Epidermal melanocyte (primary cell): ENCODE data around the gene RAE1.
A peak's percentile ranks its signal among the peaks of the same experiment; 100 is the strongest.
"Not testable (repeated sequence)": the region's sequence is repeated elsewhere in the genome, so short reads cannot be mapped to it uniquely, and the experiment has no call there.

ENCODE experiments used
- DNase-seq: peaks from one replicate; pipeline ENCODE4 v3.0.0; 2011; ENCODE audit warnings: low spot score; ENCODE audit not compliant: insufficient read length

Gene RAE1

DNA sequence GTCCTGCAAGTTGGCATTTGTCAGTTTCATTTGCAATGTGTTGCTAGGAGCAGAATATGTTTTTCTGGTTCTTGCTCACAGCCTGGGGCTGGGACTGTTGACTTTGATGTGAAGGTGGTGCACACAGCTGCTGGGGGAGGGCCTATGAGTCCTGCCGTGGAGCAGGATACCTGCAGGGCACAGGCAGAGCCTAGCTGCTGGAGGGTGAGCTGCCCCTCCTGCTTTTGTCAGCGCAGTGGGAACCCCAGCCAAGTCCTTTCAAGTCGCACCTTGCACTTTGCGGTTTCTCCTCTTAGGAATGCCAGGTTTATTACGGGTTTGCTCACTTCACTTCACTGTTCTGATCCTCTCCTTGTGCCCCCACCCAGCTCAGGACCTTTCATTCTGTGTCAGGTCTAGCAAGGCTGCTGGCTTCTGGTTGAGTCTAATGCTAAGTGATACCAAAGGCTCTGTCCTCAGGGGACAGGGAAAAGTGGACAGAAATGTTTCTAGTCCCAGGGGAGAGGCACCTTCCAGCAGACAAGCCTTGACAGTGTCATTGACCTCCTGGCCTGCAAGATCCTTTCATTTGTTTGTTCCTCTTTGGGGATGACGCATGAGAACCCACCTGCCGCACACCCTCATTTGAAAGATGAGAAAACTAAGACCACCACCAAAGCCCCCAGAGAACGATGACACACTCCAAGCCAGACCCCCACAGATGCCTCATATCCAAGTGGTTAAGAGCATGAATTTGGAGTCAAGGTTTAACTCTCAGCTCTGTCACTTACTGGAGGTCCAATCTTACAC, 24.2 kb upstream of the RAE1 start:
- DNase-seq = no peak

DNA sequence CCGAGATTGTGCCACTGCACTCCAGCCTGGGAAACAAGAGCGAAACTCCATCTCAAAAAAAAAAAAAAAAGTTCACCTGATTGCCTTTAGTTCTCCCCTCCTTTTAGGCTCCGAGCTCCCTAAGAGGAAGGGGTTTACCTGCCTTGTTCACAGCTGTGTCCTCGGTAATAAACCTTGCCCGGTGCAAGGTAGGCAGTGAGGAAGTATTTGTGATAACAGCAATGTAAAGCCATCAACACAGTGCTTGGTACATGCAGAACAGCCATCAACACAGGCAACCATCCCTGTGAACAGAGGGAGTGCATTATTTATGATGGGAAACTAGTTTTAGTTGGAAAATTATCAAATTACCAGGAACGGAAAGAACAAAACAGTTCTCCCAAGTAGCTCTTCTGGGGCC, 23.2 kb upstream of the RAE1 start:
- DNase-seq = no peak

DNA sequence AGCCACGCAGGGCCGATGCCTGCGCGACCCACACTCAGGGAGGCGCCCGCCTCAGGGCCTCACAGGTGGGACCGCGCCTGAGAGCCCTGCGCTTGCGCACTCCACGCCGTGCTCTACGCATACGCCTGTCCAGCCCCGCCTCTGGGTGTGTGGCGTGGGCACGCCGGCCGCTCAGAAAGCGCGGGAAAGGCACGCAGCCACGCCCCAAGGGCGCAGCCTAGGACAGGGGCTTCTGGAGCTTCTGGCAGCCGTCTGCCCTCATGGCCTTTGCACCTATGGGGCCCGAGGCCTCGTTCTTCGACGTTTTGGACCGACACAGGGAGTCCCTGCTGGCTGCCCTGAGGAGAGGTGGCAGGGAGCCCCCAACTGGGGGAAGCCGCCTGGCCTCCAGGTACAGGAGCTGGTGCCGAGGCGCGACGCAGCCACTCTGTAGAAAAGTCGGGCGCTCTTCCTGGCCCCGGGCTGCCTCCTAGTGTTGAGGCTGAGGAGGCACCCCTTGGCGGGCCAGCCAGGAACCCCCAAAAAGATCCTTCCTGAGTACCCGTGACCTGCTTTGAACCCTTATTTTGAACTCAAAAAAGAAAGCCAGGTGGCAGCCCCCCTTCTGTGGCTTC, 21.3 kb upstream of the RAE1 start, which contains the start of gene SPO11:
Gene SPO11, plus strand, starts transcription at position 196 of the 614 bp plus-strand sequence. Its CDS starts 65 bp downstream, at position 261.
- no peak for DNase-seq

DNA sequence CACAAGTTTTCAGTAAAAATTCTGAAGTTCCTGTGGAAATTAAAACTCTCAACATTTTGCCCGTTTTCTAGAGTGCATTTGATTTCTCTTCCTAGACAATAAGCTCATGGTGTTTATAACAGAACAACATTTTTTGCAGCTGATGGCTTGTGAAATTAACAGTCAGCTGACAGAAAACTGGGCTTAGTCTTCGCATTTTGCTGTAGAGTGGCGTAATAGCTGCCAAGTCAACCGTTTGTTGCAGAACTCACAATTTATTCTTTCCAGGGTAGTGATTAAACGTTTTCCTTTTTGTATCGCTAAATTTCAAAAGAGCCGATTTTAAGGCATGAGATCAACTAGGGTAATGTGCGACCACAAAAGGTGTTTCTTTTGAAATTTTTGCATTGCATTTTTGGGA, 20.1 kb upstream of the RAE1 start:
- peak; percentile 72 for DNase-seq

DNA sequence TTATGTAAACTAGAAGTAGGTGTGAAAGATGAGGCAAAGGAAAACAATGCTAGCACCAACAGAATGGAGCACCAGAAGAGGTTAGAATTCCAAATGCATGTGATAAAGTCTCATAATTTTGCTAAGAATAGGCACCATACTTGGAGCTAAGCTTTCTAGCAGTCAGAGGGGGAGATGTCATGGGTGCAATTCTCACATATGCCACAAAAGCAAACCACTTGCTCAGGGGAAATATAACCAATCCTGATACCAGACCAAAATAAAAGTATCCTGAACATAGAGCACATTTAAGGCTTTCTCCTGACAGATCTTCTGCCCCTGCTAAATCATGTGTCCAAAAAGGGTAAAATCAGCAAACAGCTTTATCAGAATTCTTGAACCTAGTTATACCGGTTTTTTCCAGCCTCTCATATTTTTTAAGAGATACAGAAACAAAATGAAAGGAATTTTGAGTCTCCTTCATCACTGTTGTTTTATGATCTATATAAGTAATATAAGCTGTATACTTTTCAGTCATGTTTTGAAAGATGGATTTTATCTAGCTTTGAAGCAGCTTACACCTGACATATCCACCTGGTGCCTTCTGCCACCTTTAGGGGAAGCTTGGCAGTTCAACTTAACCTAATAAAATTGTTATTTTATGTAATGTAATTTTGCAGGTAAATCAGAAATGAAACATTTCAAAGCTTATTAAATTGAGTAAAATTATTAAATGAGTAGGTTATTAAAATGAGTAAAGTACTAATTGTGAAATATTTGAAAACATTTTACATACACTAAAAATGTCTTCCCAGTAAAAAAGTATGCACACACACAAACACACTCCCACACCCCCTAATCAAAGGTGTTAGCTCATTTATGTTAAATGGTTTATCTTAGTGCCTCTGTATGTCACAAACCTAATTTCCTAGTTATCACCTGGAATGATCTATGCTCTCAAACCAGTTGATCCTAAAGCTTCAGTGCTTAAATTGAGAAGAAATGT, 18.7 kb upstream of the RAE1 start:
- DNase-seq = no peak

DNA sequence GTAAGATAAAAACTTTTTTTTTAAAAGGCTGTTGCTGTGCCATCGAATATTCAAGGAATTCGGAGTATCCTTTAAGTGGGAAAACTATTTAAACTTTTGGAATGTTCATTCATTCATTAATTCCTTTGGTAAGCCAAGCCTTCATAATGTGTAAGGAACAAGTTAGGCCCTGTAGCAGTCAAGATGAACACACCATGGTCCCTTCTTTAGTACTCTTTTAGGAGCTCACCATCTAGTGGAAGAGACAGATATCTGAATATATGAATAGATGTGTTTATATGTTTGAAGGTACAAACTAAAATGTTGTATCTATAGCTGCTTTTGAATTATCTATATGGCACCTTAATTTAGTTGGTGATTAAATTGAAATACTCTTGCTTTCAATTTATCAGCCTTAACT, 15.7 kb upstream of the RAE1 start:
- no peak for DNase-seq

DNA sequence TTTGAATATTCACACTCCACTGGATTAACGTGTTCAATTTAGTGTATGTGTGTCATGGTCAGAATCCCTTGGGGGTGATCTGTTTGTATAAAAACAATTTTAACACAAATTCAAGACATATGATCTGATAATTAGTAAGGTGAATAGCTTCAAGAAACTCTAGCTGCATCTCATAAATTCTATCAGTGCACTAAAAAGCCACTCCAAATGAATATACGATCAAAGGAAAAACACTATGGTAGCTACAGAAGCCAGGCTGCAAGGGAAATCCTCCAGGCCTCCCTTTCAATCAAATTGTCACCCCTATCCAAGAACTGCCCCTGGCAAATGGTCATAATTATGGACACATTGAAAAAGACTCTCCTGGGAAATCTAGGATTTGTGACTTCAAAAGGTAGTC, 9.4 kb upstream of the RAE1 start:
- DNase-seq = no peak

DNA sequence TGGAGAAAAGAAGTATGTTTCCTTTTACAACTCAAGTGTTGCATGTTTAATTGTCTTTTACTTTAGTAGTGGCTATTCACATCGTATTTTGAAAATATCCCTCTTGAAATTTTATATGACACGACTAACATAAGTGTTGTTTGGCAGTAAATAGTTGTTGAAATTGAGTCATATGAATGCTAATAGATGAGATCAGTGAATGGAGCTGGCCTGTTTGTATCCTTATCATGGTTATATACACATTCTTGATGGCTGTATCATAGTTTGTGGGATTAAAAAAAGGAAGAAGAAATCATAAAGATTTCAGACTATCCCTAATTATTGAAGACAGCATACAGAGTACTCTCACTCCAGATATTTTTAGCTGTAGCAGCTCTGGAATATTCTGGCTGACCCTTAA, 8.2 kb upstream of the RAE1 start:
- no peak for DNase-seq

DNA sequence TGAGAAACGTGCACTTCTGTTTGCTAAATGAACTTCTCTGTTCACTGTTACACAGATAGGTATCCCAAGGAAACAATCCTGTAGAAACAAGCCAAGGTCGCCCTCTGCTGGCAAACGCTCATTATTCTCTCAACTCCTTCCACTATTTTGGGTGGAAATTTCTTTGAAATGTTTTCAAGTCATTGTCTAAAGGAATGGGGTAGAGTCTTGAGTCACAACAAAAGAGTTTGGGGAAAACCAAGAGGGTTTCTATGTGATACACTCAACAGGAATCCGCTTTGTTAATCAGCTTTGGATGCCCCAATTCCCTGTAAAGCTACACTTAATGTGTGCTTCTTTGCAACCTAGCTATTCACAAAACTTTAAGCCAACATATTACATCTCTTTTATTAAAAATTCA, 4.6 kb upstream of the RAE1 start:
- DNase-seq = no peak

DNA sequence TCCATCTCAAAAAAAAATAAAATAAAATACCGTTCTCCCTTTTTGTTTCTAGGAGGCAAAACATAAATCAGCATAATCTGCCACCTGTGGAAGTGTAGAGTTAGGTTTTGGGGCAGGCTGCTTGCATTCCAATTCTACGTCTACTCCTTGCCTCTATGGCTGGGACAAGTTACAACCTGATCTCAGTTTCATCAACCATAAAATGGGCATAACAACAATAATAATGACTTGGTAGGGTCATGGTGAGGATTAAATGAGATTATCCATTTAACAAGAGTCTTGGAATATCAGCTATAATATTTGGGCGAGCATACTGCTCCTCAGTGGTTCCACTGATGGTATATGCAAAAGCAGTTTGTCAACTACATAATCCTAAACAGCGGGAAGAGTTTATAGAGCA, 3.7 kb upstream of the RAE1 start:
- no peak for DNase-seq

DNA sequence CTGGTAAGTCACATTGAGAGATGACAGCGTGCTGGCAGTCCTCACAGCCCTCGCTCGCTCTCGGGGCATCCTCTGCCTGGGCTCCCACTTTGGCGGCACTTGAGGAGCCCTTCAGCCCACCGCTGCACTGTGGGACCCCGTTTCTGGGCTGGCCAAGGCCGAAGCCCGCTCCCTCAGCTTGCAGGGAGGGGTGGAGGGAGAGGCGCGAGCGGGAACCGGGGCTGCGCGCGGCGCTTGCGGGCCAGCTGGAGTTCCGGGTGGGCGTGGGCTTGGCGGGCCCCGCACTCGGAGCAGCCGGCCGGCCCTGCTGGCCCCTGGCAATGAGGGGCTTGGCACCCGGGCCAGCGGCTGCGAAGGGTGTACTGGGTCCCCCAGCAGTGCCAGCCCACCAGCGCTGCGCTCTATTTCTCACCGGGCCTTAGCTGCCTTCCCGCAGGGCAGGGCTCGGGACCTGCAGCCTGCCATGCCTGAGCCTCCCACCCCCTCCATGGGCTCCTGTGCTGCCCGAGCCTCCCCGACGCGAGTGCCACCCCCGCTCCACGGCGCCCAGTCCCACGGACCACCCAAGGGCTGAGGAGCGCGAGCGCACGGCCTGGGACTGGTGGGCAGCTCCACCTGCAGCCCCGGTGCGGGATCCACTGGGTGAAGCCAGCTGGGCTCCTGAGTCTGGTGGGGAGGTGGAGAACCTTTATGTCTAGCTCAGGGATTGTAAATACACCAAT, 2.7 kb upstream of the RAE1 start:
- DNase-seq = not testable (repeated sequence)

DNA sequence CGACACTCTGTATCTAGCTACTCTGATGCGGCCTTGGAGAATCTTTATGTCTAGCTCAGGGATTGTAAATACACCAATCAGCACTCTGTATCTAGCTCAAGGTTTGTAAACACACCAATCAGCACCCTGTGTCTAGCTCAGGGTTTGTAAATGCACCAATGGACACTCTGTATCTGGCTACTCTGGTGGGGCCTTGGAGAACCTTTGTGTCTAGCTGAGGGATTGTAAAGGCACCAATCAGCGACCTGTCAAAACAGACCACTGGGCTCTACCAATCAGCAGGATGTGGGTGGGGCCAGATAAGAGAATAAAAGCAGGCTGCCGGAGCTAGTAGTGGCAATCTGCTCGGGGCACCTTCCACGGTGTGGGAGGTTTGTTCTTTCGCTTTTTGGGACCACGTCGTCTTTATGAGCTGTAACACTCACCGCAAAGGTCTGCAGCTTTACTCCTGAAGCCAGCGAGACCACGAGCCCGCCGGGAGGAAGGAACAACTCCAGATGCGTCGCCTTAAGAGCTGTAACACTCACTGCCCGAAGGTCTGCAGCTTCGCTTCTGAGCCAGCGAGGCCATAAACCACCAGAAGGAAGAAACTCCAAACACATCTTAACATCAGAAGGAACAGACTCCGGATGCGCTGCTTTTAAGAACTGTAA, 2.0 kb upstream of the RAE1 start:
- DNase-seq = not testable (repeated sequence)

DNA sequence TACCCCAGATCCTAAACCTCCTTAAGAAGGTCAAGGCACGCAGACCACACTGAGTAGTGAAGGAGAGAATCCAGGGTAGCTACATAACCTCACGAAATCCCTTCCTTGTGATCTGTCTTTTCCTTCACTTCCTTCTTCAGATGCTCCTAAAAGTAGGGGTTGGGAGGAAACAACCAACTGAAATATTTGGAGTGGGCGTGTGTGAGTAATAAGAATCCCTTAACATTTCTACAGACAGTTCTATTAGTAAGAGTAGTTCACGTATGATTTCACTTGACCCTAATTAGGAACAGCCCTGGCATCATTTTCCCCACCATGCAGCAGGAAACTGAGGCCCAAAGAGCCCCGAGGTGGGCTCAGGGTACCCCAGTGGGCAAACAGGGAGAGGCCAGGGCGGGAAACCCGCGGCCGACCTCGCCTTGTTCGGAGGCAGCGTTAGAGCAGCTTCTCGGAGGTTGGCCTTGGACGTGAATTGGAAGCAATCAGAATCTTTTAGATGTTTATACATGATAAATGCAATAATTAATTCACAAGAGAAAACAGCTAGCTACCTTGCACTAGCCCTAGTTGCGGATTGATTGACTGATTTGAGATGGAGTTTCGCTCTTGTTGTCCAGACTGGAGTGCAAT, 859 bp upstream of the RAE1 start:
- no peak for DNase-seq

DNA sequence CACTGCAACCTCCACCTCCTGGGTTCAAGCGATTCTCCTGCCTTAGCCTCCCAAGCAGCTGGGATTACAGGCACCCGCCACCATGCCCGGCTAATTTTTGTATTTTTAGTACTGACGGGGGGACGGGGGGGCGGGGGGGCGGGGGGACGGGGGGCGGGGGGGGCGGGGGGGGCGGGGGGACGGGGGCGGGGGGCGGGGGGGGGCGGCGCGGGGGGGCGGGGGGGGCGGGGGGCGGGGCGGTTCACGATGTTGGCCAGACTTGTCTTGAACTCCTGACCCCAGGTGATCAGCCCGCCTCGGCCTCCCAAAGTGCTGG, 371 bp upstream of the RAE1 start:
- not testable (repeated sequence) for DNase-seq

DNA sequence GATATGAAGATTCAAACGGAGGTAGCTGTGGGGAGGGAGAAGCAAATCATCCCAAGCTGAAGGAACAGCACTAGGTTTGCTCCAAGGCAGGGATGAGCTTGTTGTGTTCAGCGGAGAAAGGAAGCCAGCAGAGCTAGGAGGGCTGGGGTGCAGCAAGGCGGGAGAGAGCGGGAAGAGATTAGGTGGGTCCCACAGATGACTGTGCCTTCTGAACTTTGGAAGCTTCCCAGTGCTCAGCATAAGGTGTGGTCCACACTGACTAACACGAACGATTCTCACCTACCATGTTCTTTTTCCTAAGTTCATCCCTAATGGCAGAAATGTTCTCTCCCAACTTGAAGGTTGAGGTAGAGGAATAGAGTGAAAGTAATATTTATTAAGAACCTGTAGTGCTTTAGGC, 1.2 kb downstream of the RAE1 start:
- no peak for DNase-seq

DNA sequence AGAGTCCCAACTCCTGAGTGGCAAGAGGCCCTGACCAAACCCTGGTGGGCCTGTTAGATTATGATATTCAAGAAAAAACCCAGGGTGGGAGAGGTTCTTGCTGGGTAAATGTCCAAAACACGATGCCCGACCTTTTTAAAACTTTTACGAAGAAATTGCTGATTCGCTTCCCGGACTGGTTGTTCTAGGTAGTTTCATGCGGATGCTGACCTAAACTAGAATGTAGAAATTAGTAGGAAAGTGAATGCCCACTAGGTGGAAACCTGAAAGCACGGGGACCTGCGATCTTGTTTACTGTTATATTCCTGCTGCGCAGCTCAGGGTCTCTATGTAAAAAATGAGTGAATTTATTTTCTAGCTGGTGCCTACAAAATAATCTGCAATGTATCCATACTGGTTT, 2.3 kb downstream of the RAE1 start:
- DNase-seq = no peak

DNA sequence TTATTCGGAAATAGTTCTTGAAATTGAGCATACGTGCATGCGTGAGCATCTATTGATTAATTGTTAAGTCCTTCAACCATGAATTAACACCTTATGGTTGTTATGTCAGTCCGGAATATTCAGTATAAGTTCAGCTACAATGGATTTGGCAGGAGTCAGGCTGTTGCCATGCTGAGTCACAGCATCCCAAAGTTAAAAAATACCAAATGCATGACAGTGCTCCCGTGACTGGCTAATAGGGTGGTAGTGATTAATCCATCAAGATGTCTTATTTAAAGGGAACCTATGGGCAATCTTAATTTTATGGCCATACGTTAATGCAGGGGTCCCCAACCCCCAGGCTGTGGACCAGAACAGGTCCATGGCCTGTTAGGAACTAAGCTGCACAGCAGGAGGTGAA, 10.5 kb downstream of the RAE1 start:
- DNase-seq = no peak

DNA sequence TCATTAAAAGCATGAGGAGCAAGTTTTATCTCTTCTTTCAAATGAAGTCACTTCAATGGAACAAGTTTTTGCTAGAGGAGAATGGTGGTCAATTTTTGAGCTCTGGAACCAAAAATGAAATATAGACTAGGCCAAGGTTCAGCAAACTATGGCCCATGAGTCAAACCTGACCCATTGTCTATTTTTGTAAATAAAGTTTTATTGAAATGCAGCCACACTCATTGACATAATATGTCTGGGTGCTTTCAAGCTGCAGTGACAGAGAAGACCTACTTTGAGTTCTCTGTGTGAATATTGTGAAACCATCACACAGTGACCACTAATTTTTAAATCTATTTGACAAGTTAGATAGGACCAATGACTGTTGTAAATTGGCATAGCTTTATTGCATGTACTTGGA, 13.4 kb downstream of the RAE1 start:
- no peak for DNase-seq

DNA sequence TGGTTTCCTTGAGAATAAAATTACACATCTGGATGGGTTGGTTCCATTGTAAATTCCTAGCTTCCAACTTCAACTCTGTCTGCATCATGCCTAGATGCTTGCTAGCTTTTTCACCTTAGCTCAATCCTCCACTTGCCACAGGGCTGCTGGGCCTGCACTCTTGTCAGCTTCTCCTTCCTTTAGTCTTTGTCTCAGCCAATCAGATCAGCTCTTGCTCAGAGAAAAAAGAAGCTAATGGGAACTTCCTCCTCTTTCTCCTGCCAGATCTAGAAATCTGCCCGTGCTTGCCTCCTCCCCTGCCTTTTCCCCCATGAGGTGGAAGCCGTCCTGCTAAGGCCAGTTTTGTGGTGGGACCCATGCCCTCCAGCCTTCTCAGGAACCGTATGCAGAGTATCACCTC, 18.5 kb downstream of the RAE1 start:
- DNase-seq = no peak

DNA sequence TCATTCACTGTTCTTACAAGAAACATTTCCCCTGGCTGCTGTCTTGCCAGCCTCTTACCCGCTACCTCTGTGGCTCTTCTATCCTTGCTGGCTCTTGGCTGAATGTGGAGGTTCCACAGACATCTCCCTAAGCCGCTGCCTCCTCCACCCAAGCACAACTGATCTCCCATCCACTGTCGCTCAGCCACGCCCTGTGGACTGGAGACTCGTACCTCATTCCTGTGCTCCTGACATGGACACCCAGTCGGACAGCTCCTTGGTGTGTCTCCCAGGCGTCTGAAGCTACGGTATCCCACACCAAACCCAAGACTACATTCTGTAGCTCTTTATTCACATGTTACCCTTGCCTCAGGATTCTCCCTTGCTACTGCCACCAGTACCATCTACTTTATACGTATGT, 19.3 kb downstream of the RAE1 start:
- DNase-seq = no peak

DNA sequence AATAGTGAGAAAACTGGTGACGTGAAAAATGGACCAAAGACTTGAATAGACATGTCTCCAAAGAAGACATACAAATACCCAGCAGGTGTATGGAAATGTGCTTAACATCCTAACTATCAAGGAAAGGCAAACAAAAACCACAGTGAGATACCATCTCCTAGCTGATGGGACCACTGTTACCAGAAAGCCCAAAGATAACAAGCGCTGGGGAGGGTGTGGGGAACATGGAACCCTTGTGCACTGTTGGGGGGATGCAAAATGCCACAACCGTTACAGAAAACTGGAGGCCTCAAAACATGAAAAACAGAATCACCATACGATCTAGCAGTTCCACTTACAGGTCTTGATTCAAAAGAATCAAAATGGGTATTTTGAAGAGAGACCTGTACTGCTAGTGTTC, 20.3 kb downstream of the RAE1 start:
- no peak for DNase-seq
